Small intestine (tissue), 7 donors: Measurements from ENCODE around the gene SLC34A2. TPM values are rescaled to one million over a fixed set of nuclear protein-coding genes. Genes with fewer than 3 reads are reported as not detected.

Experiments
- DNase-seq, 2 donors: peaks; one replicate each; pipeline versions ENCODE4 v3.0.0 to v3.0.0-alpha.2; 2013
- FAIRE-seq: peaks from 2 replicates; lab custom pipeline; 2012; peaks lifted over from hg19 to GRCh38; lab: Jason Lieb, UNC
- H3K27ac ChIP-seq, 3 donors: one replicate each; pipeline ENCODE4 v1.5.1; 2013; ENCODE audit warnings: low read length in 2 of 3, mild to moderate bottlenecking in 2 of 3, control low read depth in 1 of 3, inconsistent platforms in 1 of 3, low read depth in 1 of 3, moderate library complexity in 1 of 3
- H3K27me3 ChIP-seq, 3 donors: one replicate each; pipeline ENCODE4 v1.6.1; 2013; ENCODE audit warnings: low read length in 3 of 3, inconsistent platforms in 1 of 3; ENCODE audit not compliant: control insufficient read depth in 3 of 3, insufficient read depth in 3 of 3
- H3K36me3 ChIP-seq, 3 donors: one replicate each; pipeline ENCODE4 v1.6.1; 2013; ENCODE audit warnings: low read length in 3 of 3, inconsistent platforms in 1 of 3, low read depth in 1 of 3, mild to moderate bottlenecking in 1 of 3, moderate library complexity in 1 of 3; ENCODE audit not compliant: control insufficient read depth in 3 of 3, insufficient read depth in 2 of 3
- H3K4me1 ChIP-seq, 3 donors: one replicate each; pipeline ENCODE4 v1.6.1; 2013; ENCODE audit warnings: low read length in 2 of 3, inconsistent platforms in 1 of 3, low read depth in 1 of 3, mild to moderate bottlenecking in 1 of 3, moderate library complexity in 1 of 3; ENCODE audit not compliant: control insufficient read depth in 3 of 3, insufficient read depth in 2 of 3
- H3K4me3 ChIP-seq, 3 donors: one replicate each; pipeline ENCODE4 v1.5.1; 2013; ENCODE audit warnings: low read length in 3 of 3, control low read depth in 1 of 3, inconsistent platforms in 1 of 3, low read depth in 1 of 3, mild to moderate bottlenecking in 1 of 3, moderate library complexity in 1 of 3
- H3K9me3 ChIP-seq, 2 donors: one replicate each; pipeline ENCODE4 v1.6.1; 2013; ENCODE audit warnings: low read depth in 1 of 2, low read length in 1 of 2; ENCODE audit not compliant: control insufficient read depth in 2 of 2, insufficient read depth in 1 of 2
- WGBS, 3 donors: extraction: QIAGEN DNeasy Blood & Tissue Kit; methylation state at CpG; one replicate each; pipeline ENCODE4 v1.1.7; 2013; 5-methylcytosine and 5-hydroxymethylcytosine counted together
- polyA plus RNA-seq, 4 donors: library from polyadenylated mRNA; stranded (reverse) in 3 of 4; unstranded in 1 of 4; fragments of 200-250 nt in 3 of 4; fragments of 120-200 nt in 1 of 4; gene quantifications; one replicate each; pipeline versions ENCODE4 v1.2.1 to v1.2.3, GENCODE V29; 2013
- donor health status: healthy with polysubstance abuse.
- donor health status: control.
- donor health status: control.
- donor health status: Bipolar disorder and iron deficiency.
- donor health status: healthy.

SLC34A2 gene
- polyA plus RNA-seq, 4 donors = 0.09 to 28.6 (median 2.5) TPM

GRCh38 chr4:25712611-25713010 lies 57.0 kb downstream of the SLC34A2 start:
- no peak overlapping the region for H3K4me3 ChIP-seq
- H3K9me3 ChIP-seq = no peaks in the 10 kb centered on the region
- WGBS, 3 donors = 85 to 100% (median 96%) methylated on average over 2 of the region's 2 CpGs
- FAIRE-seq = no peak
- H3K4me1 ChIP-seq = no peaks in the 10 kb centered on the region
- no peaks in the 10 kb centered on the region for H3K36me3 ChIP-seq
- H3K27me3 ChIP-seq = no peaks in the 10 kb centered on the region
- no peak for DNase-seq
- H3K27ac ChIP-seq = no peak overlapping the region

- WGBS, 3 donors = 88 to 92% (median 90%) methylated on average over 4 of the region's 4 CpGs
- Histone ChIP-seq H3K27ac (no peak overlapping the region), H3K36me3 (no peaks in the 10 kb centered on the region), H3K4me1 (no peaks in the 10 kb centered on the region), H3K9me3 (no peaks in the 10 kb centered on the region), H3K27me3 (no peaks in the 10 kb centered on the region), H3K4me3 (no peak overlapping the region)
- no peak for FAIRE-seq
- no peak for DNase-seq
These were observed 58.2 kb downstream of the SLC34A2 start for GRCh38 chr4:25713812-25714211.

- Histone ChIP-seq H3K9me3 (no peaks in the 10 kb centered on the region), H3K4me3 (no peak overlapping the region), H3K27ac (no peak overlapping the region), H3K4me1 (no peaks in the 10 kb centered on the region), H3K36me3 (no peaks in the 10 kb centered on the region), H3K27me3 (no peaks in the 10 kb centered on the region)
- DNase-seq (peak in 1 of 2 donors; percentile 35), FAIRE-seq (no peak)
- WGBS, 3 donors = 24 to 43% (median 35%) methylated on average over 3 of the region's 3 CpGs
These were observed 67.3 kb downstream of the SLC34A2 start for GRCh38 chr4:25722964-25723363.

GRCh38 chr4:25723409-25723808 lies 67.8 kb downstream of the SLC34A2 start:
- no peaks in the 10 kb centered on the region for H3K27me3 ChIP-seq
- no peaks in the 10 kb centered on the region for H3K36me3 ChIP-seq
- no peak overlapping the region for H3K27ac ChIP-seq
- no peak overlapping the region for H3K4me3 ChIP-seq
- no peaks in the 10 kb centered on the region for H3K4me1 ChIP-seq
- DNase-seq = no peak
- FAIRE-seq = no peak
- H3K9me3 ChIP-seq = no peaks in the 10 kb centered on the region
- 67 to 90% (median 79%) methylated on average over 1 of the region's 1 CpG for WGBS, 3 donors

GRCh38 chr4:25725870-25726269 lies 70.2 kb downstream of the SLC34A2 start:
- H3K36me3 ChIP-seq = no peaks in the 10 kb centered on the region
- WGBS, 3 donors = 64 to 82% (median 77%) methylated on average over 7 of the region's 7 CpGs
- no peaks in the 10 kb centered on the region for H3K27me3 ChIP-seq
- no peaks in the 10 kb centered on the region for H3K9me3 ChIP-seq
- no peak overlapping the region for H3K27ac ChIP-seq
- H3K4me3 ChIP-seq = no peak overlapping the region
- DNase-seq = no peak
- no peak for FAIRE-seq
- no peaks in the 10 kb centered on the region for H3K4me1 ChIP-seq

GRCh38 chr4:25727711-25728493 lies 72.3 kb downstream of the SLC34A2 start:
- WGBS, 3 donors = 89 to 93% (median 89%) methylated on average over 9 of the region's 9 CpGs
- no peaks in the 10 kb centered on the region for H3K4me1 ChIP-seq
- H3K27me3 ChIP-seq = no peaks in the 10 kb centered on the region
- H3K36me3 ChIP-seq = no peaks in the 10 kb centered on the region
- H3K9me3 ChIP-seq = no peaks in the 10 kb centered on the region
- H3K4me3 ChIP-seq = no peak overlapping the region
- DNase-seq = no peak
- H3K27ac ChIP-seq = no peak overlapping the region
- FAIRE-seq = no peak

Other genes starting within 250 kb of the SLC34A2 start
- gene SEL1L3, start 207.1 kb downstream of the SLC34A2 start, polyA plus RNA-seq = 10 to 100 TPM; 42.7 to 77.5 (median 51.2) TPM